ENCODE results near the gene SCN5A. TPM values are rescaled to one million over a fixed set of nuclear protein-coding genes. Genes with fewer than 3 reads are reported as not detected.

SCN5A gene
- total and polyA plus RNA-seq, 2 donors (not counting 1 experiment from before 2014, with no cell fraction given), result 0.20 to 0.37 TPM

GRCh38 chr3:38545983-38546382 lies 103.5 kb downstream of the SCN5A start:
- Histone ChIP-seq H3K4me1 (ENCODE audit: control insufficient read depth in 2 of 2, insufficient read depth in 2 of 2, low read length in 2 of 2) (no peaks in the 10 kb centered on the region), H2AFZ (ENCODE audit: insufficient read depth, low read depth, low read length, poor library complexity, severe bottlenecking) (no peak overlapping the region)
- H3K27ac Mint-ChIP-seq, result no peak overlapping the region

GRCh38 chr3:38545550-38545949 lies 103.9 kb downstream of the SCN5A start:
- no peaks in the 10 kb centered on the region for H3K9me3 ChIP-seq (ENCODE audit: control extremely low read depth in 1 of 3, control insufficient read depth in 2 of 3, insufficient read depth in 1 of 3, low read length in 2 of 3)
- H3K27me3 ChIP-seq (replicated peaks in 1 of 4; ENCODE audit: control extremely low read depth in 1 of 4, control insufficient read depth in 3 of 4, insufficient read depth in 4 of 4, low read length in 3 of 4), result no peaks in the 10 kb centered on the region
- TF ChIP-seq EZH2 (IDR thresholded peaks at IDR 0.05; ENCODE audit: borderline replicate concordance, insufficient read depth, low read depth, low read length, poor library complexity, severe bottlenecking) (no peak), CTCF (IDR thresholded peaks at IDR 0.05) (no peak)
- no peaks in the 10 kb centered on the region for H3K27me3 Mint-ChIP-seq
- no peak overlapping the region for H3K9ac ChIP-seq (ENCODE audit: low read length)
- H3K27ac ChIP-seq (ENCODE audit: low read length in 2 of 2), result no peak overlapping the region
- H3K79me2 ChIP-seq (ENCODE audit: control insufficient read depth, insufficient read depth, low read length), result no peaks in the 10 kb centered on the region
- intact Hi-C loops (cut with micrococcal nuclease), result no loop called here
- no peaks in the 10 kb centered on the region for H4K20me1 ChIP-seq (ENCODE audit: control insufficient read depth, insufficient read depth, low read length, poor library complexity, severe bottlenecking)
- no peaks in the 10 kb centered on the region for H3K4me1 Mint-ChIP-seq
- no peaks in the 10 kb centered on the region for H3K36me3 ChIP-seq (replicated peaks in 1 of 2; ENCODE audit: control extremely low read depth in 1 of 2, control insufficient read depth in 1 of 2, extremely low read depth in 1 of 2, insufficient read depth in 2 of 2, low read length in 1 of 2)
- no peaks in the 10 kb centered on the region for H3K9me3 Mint-ChIP-seq (ENCODE audit: insufficient read depth)
- POLR2A ChIA-PET, result no interaction called here
- CTCF ChIA-PET, result no interaction called here
- no peak for DNase-seq
- no peak overlapping the region for H2AFZ ChIP-seq (ENCODE audit: insufficient read depth, low read depth, low read length, poor library complexity, severe bottlenecking)
- no peaks in the 10 kb centered on the region for H3K4me1 ChIP-seq (ENCODE audit: control insufficient read depth in 2 of 2, insufficient read depth in 2 of 2, low read length in 2 of 2)
- no peak for ATAC-seq (ENCODE audit: low read depth)
- H3K4me3 Mint-ChIP-seq, result no peak overlapping the region
- H3K27ac Mint-ChIP-seq, result no peak overlapping the region
- no peak overlapping the region for H3K4me3 ChIP-seq (ENCODE audit: control extremely low read depth in 1 of 5, extremely low read depth in 1 of 5, insufficient read depth in 1 of 5, low read depth in 2 of 5, low read length in 4 of 5)
- 94% methylated on average over 1 of the region's 1 CpG for WGBS (ENCODE audit: insufficient coverage)
- H3K4me2 ChIP-seq (replicated peaks; ENCODE audit: low read depth, low read length, poor library complexity, severe bottlenecking), result no peak overlapping the region

More at GRCh38 chr3:38545983-38546382, 103.5 kb downstream of the SCN5A start:
- DNase-seq (no peak), ATAC-seq (ENCODE audit: low read depth) (no peak)
- H3K27ac ChIP-seq (ENCODE audit: low read length in 2 of 2), result no peak overlapping the region
- Mint-ChIP-seq H3K4me1 (no peaks in the 10 kb centered on the region), H3K9me3 (ENCODE audit: insufficient read depth) (peaks cover under 1% of the 10 kb centered on the region), H3K4me3 (no peak overlapping the region), H3K27me3 (no peaks in the 10 kb centered on the region)
- WGBS (ENCODE audit: insufficient coverage), result 89% methylated on average over 3 of the region's 4 CpGs
- intact Hi-C loops (cut with micrococcal nuclease), result no loop called here
- no peaks in the 10 kb centered on the region for H4K20me1 ChIP-seq (ENCODE audit: control insufficient read depth, insufficient read depth, low read length, poor library complexity, severe bottlenecking)
- H3K9ac ChIP-seq (ENCODE audit: low read length), result no peak overlapping the region
- CTCF ChIA-PET, result no interaction called here
- POLR2A ChIA-PET, result no interaction called here
- H3K9me3 ChIP-seq (ENCODE audit: control extremely low read depth in 1 of 3, control insufficient read depth in 2 of 3, insufficient read depth in 1 of 3, low read length in 2 of 3), result no peaks in the 10 kb centered on the region
- no peaks in the 10 kb centered on the region for H3K27me3 ChIP-seq (replicated peaks in 1 of 4; ENCODE audit: control extremely low read depth in 1 of 4, control insufficient read depth in 3 of 4, insufficient read depth in 4 of 4, low read length in 3 of 4)
- no peaks in the 10 kb centered on the region for H3K79me2 ChIP-seq (ENCODE audit: control insufficient read depth, insufficient read depth, low read length)
- H3K4me2 ChIP-seq (replicated peaks; ENCODE audit: low read depth, low read length, poor library complexity, severe bottlenecking), result no peak overlapping the region
- no peaks in the 10 kb centered on the region for H3K36me3 ChIP-seq (replicated peaks in 1 of 2; ENCODE audit: control extremely low read depth in 1 of 2, control insufficient read depth in 1 of 2, extremely low read depth in 1 of 2, insufficient read depth in 2 of 2, low read length in 1 of 2)
- no peak overlapping the region for H3K4me3 ChIP-seq (ENCODE audit: control extremely low read depth in 1 of 5, extremely low read depth in 1 of 5, insufficient read depth in 1 of 5, low read depth in 2 of 5, low read length in 4 of 5)
- no peak for TF ChIP-seq CTCF (IDR thresholded peaks at IDR 0.05)
- TF ChIP-seq EZH2 (IDR thresholded peaks at IDR 0.05; ENCODE audit: borderline replicate concordance, insufficient read depth, low read depth, low read length, poor library complexity, severe bottlenecking), result no peak
